ENCODE results near the gene PIH1D1. TPM values are rescaled to one million over a fixed set of nuclear protein-coding genes. Genes with fewer than 3 reads are reported as not detected.

The PIH1D1 gene
- total and polyA plus RNA-seq, 2 of the 13 experiments (the other 11 are each of a cell fraction or from before 2014, with no cell fraction given): 110 to 137 TPM

DNA sequence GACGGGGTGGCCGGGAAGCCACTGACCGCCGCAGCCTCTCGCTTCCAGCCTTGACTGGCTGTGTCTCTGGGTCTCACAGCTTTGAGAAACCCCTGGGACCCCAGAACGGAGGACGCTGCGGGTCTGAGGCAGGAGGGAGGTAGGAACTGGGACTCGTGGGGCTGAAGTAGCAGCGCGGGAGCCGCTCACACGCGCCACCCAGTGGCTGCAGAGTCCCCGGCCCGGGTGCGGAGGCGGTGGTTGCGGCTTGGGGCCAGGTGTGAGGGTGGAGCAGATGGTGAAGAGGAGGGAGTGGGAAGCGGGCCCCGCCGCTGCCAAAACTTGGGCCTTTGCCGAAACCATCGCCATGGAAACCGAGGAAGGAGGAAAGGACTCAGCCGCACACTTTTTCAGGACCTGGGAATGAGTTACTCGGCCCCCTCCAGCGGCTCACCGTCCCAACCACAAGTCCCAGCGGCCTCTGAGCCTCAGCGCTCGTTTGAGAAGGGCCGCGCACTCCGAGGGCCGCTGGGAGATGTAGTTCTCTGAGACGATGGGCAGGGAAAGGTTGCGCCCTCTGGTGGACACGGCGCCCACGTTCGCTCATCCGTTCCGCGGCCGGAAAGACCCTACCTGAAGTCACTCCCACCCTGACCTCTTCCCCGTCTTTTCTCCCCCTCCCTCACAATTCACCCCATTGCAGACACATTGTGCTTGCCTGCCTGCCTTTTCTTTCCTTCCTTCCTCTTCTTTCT is 8.1 kb downstream of the PIH1D1 start:
- peak; percentile 76 for FAIRE-seq
- BruUV-seq (replicated peaks): no TSS peak
- peak; percentile 88 for DNase-seq (ENCODE audit: low spot score)
- Histone ChIP-seq H3K4me1 (ENCODE audit: insufficient read depth, low read length) (peaks cover 27% of the 10 kb centered on the region), H4K20me1 (ENCODE audit: insufficient read depth, low read length) (peaks cover 5% of the 10 kb centered on the region; the same call in 1 of the 2 replicates), H3K9me3 (ENCODE audit: low read length) (no peaks in the 10 kb centered on the region), H3K4me3 (replicated peaks in 1 of 3; ENCODE audit: insufficient read depth in 1 of 3, low read depth in 2 of 3, low read length in 3 of 3) (peak overlapping the region; percentile 70 to 76 (median 74)), H3K36me3 (replicated peaks in 1 of 2; ENCODE audit: control insufficient read depth in 1 of 2, insufficient read depth in 2 of 2, low read length in 2 of 2) (peaks cover 0 to 16% of the 10 kb centered on the region in 2 experiments; a peak in 3 of 5 replicates), H2AFZ (ENCODE audit: low read length) (no peak overlapping the region), H3K27me3 (ENCODE audit: control insufficient read depth in 1 of 2, insufficient read depth in 2 of 2, low read length in 2 of 2) (peaks cover 7 to 38% of the 10 kb centered on the region in 2 experiments; a peak in 4 of 5 replicates), H3K4me2 (ENCODE audit: low read depth, low read length) (peak overlapping the region; percentile 90), H3K79me2 (ENCODE audit: insufficient read depth, low read length) (no peaks in the 10 kb centered on the region), H3K27ac (ENCODE audit: extremely low read length, insufficient read depth, low read length) (peak overlapping the region; percentile 72), H3K9ac (ENCODE audit: insufficient read depth, low read depth, low read length) (peak overlapping the region; percentile 76)
- ATAC-seq: peak; percentile 86
- ChIA-PET POLR2A (interaction anchor here (0.6 to 2.1 kb wide), 5 partner anchors 8 to 142 kb away, joined by 3 to 21 read pairs (median 3); partner anchors contain the start of genes ALDH16A1 and PIH1D1), CTCF (ENCODE audit: low intra/inter-chr PET ratio, low total read pairs) (interaction anchor here (1.4 to 2.3 kb wide), 3 partner anchors 33 to 177 kb away, joined by 3 to 45 read pairs (median 5); no protein-coding TSS in a partner anchor)
- intact Hi-C loops (cut with micrococcal nuclease; ENCODE audit: unreplicated experiment): loop anchor here (1.0 kb wide), 1 partner anchor 51 kb away; no protein-coding TSS in a partner anchor
- in situ Hi-C loops (cut with HindIII; ENCODE audit: extremely low pct_ligation_motif_present, low pct_unique_long_range_greater_than_20kb): no loop called here
- WGBS (ENCODE audit: low lambda C conversion rate): under 1% methylated on average over 26 of the region's 47 CpGs
- TF ChIP-seq ZBTB46 (CRISPR knock-in tag; IDR thresholded peaks at IDR 0.05; ENCODE audit: borderline replicate concordance) (peak; percentile 72; the same call in 1 of the 2 replicates), ZNF772 (CRISPR knock-in tag; IDR thresholded peaks at IDR 0.05) (0 out of 2 replicates have a peak, but pooled peaks have one; percentile 38), HHEX (CRISPR knock-in tag; IDR thresholded peaks at IDR 0.05) (no peak), ZC3H13 (CRISPR knock-in tag; IDR thresholded peaks at IDR 0.05) (no peak), STAT6 (CRISPR knock-in tag; IDR thresholded peaks at IDR 0.05; ENCODE audit: borderline replicate concordance) (peak; percentile 38; the same call in 1 of the 2 replicates), RELA (CRISPR knock-in tag; IDR thresholded peaks at IDR 0.05) (0 out of 2 replicates have a peak, but pooled peaks have one; percentile 21), GABPB1 (CRISPR knock-in tag; IDR thresholded peaks at IDR 0.05) (peak; percentile 88), ZNF317 (CRISPR knock-in tag; IDR thresholded peaks at IDR 0.05) (peak; percentile 59; the same call in 1 of the 2 replicates), NR1H2 (CRISPR knock-in tag; IDR thresholded peaks at IDR 0.05; ENCODE audit: borderline replicate concordance, low read depth) (0 out of 2 replicates have a peak, but pooled peaks have one; percentile 46), ZNF720 (CRISPR knock-in tag; IDR thresholded peaks at IDR 0.05) (0 out of 2 replicates have a peak, but pooled peaks have one; percentile 3), RBAK (CRISPR knock-in tag; IDR thresholded peaks at IDR 0.05) (no peak), POGK (CRISPR knock-in tag; conservative IDR thresholded peaks at IDR 0.05) (no peak; the same call in 1 of the 2 replicates)
- TF ChIP-seq, protein P1, sequence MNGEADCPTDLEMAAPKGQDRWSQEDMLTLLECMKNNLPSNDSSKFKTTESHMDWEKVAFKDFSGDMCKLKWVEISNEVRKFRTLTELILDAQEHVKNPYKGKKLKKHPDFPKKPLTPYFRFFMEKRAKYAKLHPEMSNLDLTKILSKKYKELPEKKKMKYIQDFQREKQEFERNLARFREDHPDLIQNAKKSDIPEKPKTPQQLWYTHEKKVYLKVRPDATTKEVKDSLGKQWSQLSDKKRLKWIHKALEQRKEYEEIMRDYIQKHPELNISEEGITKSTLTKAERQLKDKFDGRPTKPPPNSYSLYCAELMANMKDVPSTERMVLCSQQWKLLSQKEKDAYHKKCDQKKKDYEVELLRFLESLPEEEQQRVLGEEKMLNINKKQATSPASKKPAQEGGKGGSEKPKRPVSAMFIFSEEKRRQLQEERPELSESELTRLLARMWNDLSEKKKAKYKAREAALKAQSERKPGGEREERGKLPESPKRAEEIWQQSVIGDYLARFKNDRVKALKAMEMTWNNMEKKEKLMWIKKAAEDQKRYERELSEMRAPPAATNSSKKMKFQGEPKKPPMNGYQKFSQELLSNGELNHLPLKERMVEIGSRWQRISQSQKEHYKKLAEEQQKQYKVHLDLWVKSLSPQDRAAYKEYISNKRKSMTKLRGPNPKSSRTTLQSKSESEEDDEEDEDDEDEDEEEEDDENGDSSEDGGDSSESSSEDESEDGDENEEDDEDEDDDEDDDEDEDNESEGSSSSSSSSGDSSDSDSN (CRISPR knock-in tag; IDR thresholded peaks at IDR 0.05): peak; percentile 69
